GM23248 (cell line): ENCODE data around the gene RCE1.

ENCODE experiments used
- EZH2 ChIP-seq: fragments of 200-600 bp; sonication (generic); IDR thresholded peaks from 2 replicates; pipeline ENCODE4 v1.6.1; 2018; ENCODE audit warnings: antibody characterized with exemption, mild to moderate bottlenecking; ENCODE audit not compliant: insufficient read depth, poor library complexity, severe bottlenecking
- EZH2phosphoT487 ChIP-seq: fragments of 200-600 bp; sonication (generic); IDR thresholded peaks from 2 replicates; pipeline ENCODE4 v1.6.1; 2018; ENCODE audit warnings: antibody characterized with exemption, moderate library complexity, mild to moderate bottlenecking, low read depth; ENCODE audit not compliant: insufficient read depth

GRCh38 chr11:66844496-66845142 lies 1.4 kb downstream of the RCE1 start:
- TF ChIP-seq EZH2phosphoT487 = no peak
- no peak for TF ChIP-seq EZH2
